Endodermal cell (in vitro differentiated cells): ENCODE data around the gene ADGRG3. TPM values are rescaled to one million over a fixed set of nuclear protein-coding genes. Genes with fewer than 3 reads are reported as not detected.

ENCODE experiments used
- DNase-seq: peaks from one replicate; pipeline ENCODE4 v3.0.0-alpha.2; 2017
- H3K27ac ChIP-seq: 2 replicates; pipeline ENCODE4 v1.5.1; 2013; ENCODE audit warnings: mild to moderate bottlenecking, low read depth, low read length, moderate library complexity
- H3K27me3 ChIP-seq: 2 replicates; pipeline ENCODE4 v1.6.1; 2013; ENCODE audit warnings: mild to moderate bottlenecking, low read length, moderate library complexity; ENCODE audit not compliant: insufficient read depth, control insufficient read depth, poor library complexity, severe bottlenecking
- H3K36me3 ChIP-seq: 2 replicates; pipeline ENCODE4 v1.7.0; 2013; ENCODE audit warnings: mild to moderate bottlenecking, low read length, moderate library complexity; ENCODE audit not compliant: control insufficient read depth, insufficient read depth
- H3K4me1 ChIP-seq: one replicate; pipeline ENCODE4 v1.7.0; 2013; ENCODE audit warnings: low read length; ENCODE audit not compliant: control insufficient read depth, insufficient read depth
- H3K4me3 ChIP-seq: 2 replicates; pipeline ENCODE4 v1.5.1; 2013; ENCODE audit warnings: mild to moderate bottlenecking, low read length, moderate library complexity
- H3K9ac ChIP-seq: 2 replicates; pipeline ENCODE4 v1.6.1; 2013; ENCODE audit warnings: mild to moderate bottlenecking, low read length, moderate library complexity; ENCODE audit not compliant: poor library complexity, severe bottlenecking; ENCODE audit errors: extremely low read depth
- H3K9me3 ChIP-seq: 2 replicates; pipeline ENCODE4 v1.6.1; 2013; ENCODE audit warnings: mild to moderate bottlenecking, low read length, moderate library complexity; ENCODE audit not compliant: control insufficient read depth
- H3K27ac Mint-ChIP-seq: 2 replicates; pipeline ENCODE4 v1.8.0; 2020; ENCODE audit warnings: mixed read lengths
- H3K27me3 Mint-ChIP-seq: 2 replicates; pipeline ENCODE4 v1.8.0; 2021; ENCODE audit warnings: mild to moderate bottlenecking, mixed read lengths; ENCODE audit not compliant: insufficient read depth
- H3K36me3 Mint-ChIP-seq: 2 replicates; pipeline ENCODE4 v1.8.0; 2020; ENCODE audit warnings: low read depth, mixed read lengths
- H3K4me1 Mint-ChIP-seq: 2 replicates; pipeline ENCODE4 v1.8.0; 2020; ENCODE audit warnings: mixed read lengths
- H3K4me3 Mint-ChIP-seq: 2 replicates; pipeline ENCODE4 v1.8.0; 2020; ENCODE audit warnings: mild to moderate bottlenecking, moderate library complexity, mixed read lengths
- H3K9me3 Mint-ChIP-seq: 2 replicates; pipeline ENCODE4 v1.8.0; 2020; ENCODE audit warnings: mild to moderate bottlenecking, mixed read lengths
- CTCF ChIP-seq: fragments of 200-600 bp; sonication (generic); conservative IDR thresholded peaks from 2 replicates; pipeline ENCODE4 v1.5.0; 2021; ENCODE audit warnings: antibody characterized with exemption, mild to moderate bottlenecking
- WGBS, 2 experiments: methylation state at CpG; one replicate each; pipeline versions ENCODE4 v1.1.5 to v1.1.7; 2013; ENCODE audit warnings: missing lambda C conversion rate in 2 of 2, mixed read lengths in 1 of 2; ENCODE audit not compliant: insufficient coverage in 1 of 2, insufficient read length in 1 of 2; 5-methylcytosine and 5-hydroxymethylcytosine counted together
- total RNA-seq, 2 donors: library from RNA; stranded (reverse); fragmentation: NEBNext Ultra II Directional in 1 of 2; extraction: Animal tissue kit (Norgen Biotek cat#: 25700) in 1 of 2; gene quantifications; 2 replicates in 1 of 2; 3 replicates in 1 of 2; pipeline ENCODE4 v1.2.1, GENCODE V29; 2021

The ADGRG3 gene
- total RNA-seq, 2 donors from 2014 or later: not detected

DNA sequence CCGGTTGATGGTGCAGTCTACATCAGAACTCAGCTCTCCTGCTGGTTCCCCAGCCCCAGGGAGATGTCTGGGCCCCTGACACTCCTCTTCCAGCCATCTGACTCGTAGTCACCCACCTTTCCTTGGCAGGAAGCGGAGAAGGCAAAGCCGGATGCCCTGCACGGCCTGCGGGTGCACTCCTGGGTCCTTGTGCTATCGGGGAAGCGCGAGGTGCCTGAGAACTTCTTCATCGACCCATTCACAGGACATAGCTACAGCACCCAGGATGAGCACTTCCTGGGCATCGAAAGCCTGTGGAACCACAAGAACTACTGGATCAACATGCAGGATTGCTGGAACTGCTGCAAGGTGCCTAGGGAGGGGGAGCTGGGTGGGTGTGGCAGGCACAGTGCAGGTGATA lies 39.2 kb downstream of the ADGRG3 start:
- Mint-ChIP-seq H3K4me1 (peaks cover 12% of the 10 kb centered on the region), H3K36me3 (no peaks in the 10 kb centered on the region), H3K9me3 (no peaks in the 10 kb centered on the region), H3K27me3 (peaks cover 10% of the 10 kb centered on the region), H3K27ac (no peak overlapping the region), H3K4me3 (no peak overlapping the region)
- DNase-seq: no peak
- H3K9ac ChIP-seq: no peak overlapping the region
- WGBS, 2 experiments: 89 to 100% methylated on average over 4 to 11 of the region's 11 CpGs
- H3K4me1 ChIP-seq: peaks cover 5% of the 10 kb centered on the region
- no peaks in the 10 kb centered on the region for H3K27me3 ChIP-seq
- no peak overlapping the region for H3K4me3 ChIP-seq
- TF ChIP-seq CTCF: no peak
- no peaks in the 10 kb centered on the region for H3K9me3 ChIP-seq
- no peaks in the 10 kb centered on the region for H3K36me3 ChIP-seq
- no peak overlapping the region for H3K27ac ChIP-seq

GRCh38 chr16:57708168-57708567 lies 40.1 kb downstream of the ADGRG3 start:
- no peak overlapping the region for H3K9ac ChIP-seq
- Mint-ChIP-seq H3K36me3 (no peaks in the 10 kb centered on the region), H3K4me3 (no peak overlapping the region), H3K27ac (no peak overlapping the region), H3K27me3 (peaks cover 10% of the 10 kb centered on the region), H3K4me1 (peaks cover 15% of the 10 kb centered on the region), H3K9me3 (no peaks in the 10 kb centered on the region)
- no peak overlapping the region for H3K4me3 ChIP-seq
- no peak for TF ChIP-seq CTCF
- H3K27ac ChIP-seq: no peak overlapping the region
- no peaks in the 10 kb centered on the region for H3K36me3 ChIP-seq
- H3K9me3 ChIP-seq: no peaks in the 10 kb centered on the region
- H3K27me3 ChIP-seq: no peaks in the 10 kb centered on the region
- DNase-seq: no peak
- 88 to 92% methylated on average over 2 to 3 of the region's 3 CpGs for WGBS, 2 experiments
- peaks cover 5% of the 10 kb centered on the region for H3K4me1 ChIP-seq

DNA sequence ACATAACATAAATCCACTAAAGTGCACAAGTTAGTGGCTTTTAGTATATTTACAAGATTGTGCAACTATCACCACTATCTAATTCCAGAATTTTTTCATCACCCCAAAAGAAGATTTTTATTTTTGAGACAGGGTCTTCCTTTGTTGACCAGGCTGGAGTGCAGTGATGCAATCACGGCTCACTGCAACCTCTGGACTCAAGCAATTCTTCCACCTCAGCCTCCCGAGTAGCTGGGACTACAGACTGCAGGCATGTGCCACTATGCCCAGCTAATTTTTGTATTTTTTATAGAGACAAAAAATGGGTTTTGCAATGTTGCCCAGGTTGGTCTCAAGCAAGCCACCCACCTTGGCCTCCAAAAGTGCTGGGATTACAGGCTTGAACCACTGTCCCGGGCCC lies 41.6 kb downstream of the ADGRG3 start:
- WGBS, 2 experiments: 90 to 91% methylated on average over 3 of the region's 3 CpGs
- H3K27me3 Mint-ChIP-seq: peaks cover 10% of the 10 kb centered on the region
- DNase-seq: no peak
- Histone ChIP-seq H3K36me3 (no peaks in the 10 kb centered on the region), H3K9ac (no peak overlapping the region), H3K9me3 (no peaks in the 10 kb centered on the region), H3K27ac (no peak overlapping the region), H3K27me3 (no peaks in the 10 kb centered on the region), H3K4me1 (peaks cover 2% of the 10 kb centered on the region), H3K4me3 (no peak overlapping the region)
- H3K4me1 Mint-ChIP-seq: peaks cover 5% of the 10 kb centered on the region
- no peak overlapping the region for H3K4me3 Mint-ChIP-seq
- H3K9me3 Mint-ChIP-seq: no peaks in the 10 kb centered on the region
- H3K27ac Mint-ChIP-seq: no peak overlapping the region
- no peaks in the 10 kb centered on the region for H3K36me3 Mint-ChIP-seq
- no peak for TF ChIP-seq CTCF
